HT-29 (cell line): ENCODE measurements around the gene TUBGCP3. TPM values are rescaled to one million over a fixed set of nuclear protein-coding genes. Genes with fewer than 3 reads are reported as not detected.

Source experiments
- DNase-seq: peaks from one replicate; pipeline ENCODE4 v3.0.0-alpha.2; 2015; ENCODE audit warnings: low spot score
- total RNA-seq: library from RNA; depleted of rRNA; stranded (reverse); fragments of >200 nt; shearing (Covaris generic); gene quantifications from 2 replicates; pipeline ENCODE4 v1.2.3, GENCODE V29; 2014

TUBGCP3 gene
- total RNA-seq, 1 experiment from 2014 or later = 42.6 TPM

- no peak for DNase-seq
These were observed 134.6 kb downstream of the TUBGCP3 start for GRCh38 chr13:112453207-112453829.

GRCh38 chr13:112452380-112453206 is 135.4 kb downstream of the TUBGCP3 start:
- DNase-seq = no peak

GRCh38 chr13:112451512-112452379 is 136.2 kb downstream of the TUBGCP3 start:
- no peak for DNase-seq

- no peak for DNase-seq
These were observed 137.1 kb downstream of the TUBGCP3 start for GRCh38 chr13:112450904-112451240.

DNA sequence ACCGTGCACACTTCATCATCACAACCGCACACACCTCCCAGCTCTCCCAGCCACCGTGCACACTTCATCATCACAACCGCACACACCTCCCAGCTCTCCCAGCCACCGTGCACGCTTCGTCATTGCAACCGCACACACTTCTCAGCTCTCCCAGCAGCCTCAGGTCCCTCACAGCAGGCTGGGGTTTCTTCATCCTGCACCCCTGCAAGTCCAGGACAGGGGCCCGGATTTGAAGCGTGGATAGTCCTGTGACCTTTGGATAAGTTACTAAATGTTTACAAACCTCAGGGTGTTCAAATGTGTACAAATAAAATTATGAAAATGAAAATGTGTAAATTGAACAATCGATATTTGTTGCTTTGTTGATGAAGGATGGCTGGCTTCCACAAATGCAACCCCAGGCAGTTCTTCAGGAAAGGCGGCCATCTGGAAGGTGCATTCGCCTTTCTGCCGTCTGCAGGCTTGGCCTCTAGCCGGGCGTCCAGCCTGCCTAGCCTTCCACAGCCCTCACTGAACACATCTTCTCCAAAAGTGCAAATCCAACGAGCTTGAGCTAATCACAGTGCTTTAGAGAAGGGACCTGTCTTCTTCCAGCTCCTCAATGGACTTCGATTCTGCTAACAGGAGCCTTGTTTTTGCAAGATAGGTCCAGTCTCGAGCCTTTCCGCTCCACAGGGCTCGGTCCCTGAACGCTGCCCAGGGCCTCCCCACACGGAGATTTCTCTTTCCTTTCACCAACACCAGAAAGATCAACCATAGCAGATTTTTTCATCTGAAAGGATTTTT is 137.6 kb downstream of the TUBGCP3 start:
- DNase-seq = no peak

- DNase-seq = no peak
These were observed 138.4 kb downstream of the TUBGCP3 start for GRCh38 chr13:112449545-112449930.

DNA sequence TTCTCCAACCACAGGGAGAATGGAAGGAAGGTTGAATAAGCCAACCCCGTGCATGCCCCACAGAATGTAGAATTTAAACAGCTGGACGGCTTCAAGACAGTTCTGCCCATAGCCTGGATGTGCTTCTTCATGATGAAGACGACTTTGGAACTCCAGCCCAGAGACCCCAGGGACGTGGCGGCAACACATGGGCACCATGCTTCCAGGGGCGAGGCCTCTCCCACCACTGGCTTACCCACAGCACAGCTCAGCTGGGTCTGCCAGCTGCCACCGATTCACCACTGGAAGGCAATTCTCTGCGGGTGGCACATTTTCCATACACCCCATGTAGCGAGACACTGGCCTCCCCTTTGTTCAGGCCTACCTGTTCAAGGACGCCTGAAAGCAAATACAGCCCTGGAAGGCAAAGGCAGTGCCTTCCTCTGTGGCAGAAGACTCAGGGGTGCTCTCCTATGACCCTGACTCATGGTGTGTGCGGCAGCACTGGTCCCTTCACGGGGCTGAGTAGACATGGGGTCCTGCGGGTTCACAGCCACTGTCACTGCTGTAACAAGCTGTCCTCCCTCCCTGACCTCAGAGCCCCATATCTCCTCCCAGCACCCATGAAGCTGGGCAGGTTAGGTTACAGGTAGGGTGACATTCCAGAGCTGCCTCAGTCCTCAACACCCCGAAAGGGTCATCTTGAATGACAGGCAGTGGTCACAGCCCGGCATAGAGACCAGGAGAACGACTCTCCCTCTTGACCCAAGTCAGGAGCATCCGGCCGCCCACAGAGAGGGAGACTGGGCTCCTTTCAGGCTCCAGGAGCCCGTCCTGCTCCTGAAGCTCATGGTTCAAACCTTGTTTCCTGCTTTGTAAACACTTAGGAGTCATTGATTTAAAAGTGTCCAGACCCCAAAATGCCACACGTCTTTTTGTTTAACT is 139.1 kb downstream of the TUBGCP3 start:
- no peak for DNase-seq

GRCh38 chr13:112447761-112448603 is 140.0 kb downstream of the TUBGCP3 start:
- no peak for DNase-seq

DNA sequence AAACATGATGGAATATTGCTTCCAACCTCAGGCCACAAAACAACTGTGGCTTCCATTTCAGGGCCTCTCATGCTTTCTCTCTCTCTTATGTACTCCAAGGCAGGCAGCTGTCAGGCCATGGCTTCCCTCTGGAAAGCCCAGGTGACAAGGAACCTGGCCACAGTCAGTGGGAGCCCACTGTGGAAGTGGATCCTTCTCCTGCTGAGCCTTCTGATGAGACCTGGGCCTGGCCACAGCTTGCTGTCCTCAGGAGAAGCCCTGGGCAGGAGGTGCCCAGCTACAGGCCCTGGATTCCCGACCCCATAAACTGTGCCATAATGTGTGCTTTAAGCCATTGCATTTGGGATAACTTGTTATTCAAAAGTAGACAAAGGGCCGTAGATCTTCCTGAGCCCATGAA is 140.6 kb downstream of the TUBGCP3 start:
- no peak for DNase-seq

GRCh38 chr13:112446867-112447266 is 141.1 kb downstream of the TUBGCP3 start:
- DNase-seq = no peak

DNA sequence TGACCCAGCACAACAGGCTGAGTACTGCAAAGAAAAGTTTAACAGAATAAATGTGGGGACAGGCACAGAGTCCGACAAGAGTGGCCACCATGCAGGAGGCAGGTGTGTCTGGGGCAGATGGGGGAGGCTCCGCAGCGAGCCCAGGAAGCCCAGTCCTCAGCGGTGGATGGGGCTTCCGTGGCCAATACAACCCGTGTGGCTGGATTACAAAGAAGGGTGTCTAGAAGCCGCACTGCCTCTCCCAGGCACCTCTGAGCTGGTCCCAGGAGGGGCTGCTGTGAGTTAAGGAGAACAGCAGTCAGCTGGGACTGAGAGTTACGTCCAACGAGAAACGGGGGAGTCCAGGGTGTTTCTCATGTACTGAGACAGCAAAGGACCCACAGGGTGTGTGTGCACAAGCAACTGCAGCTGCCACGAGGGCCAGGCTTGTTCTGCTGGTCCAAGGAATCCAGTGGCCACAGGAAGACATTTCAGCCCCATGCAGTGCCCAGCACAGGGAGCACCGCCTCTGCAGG is 141.5 kb downstream of the TUBGCP3 start:
- no peak for DNase-seq

- no peak for DNase-seq
These were observed 142.3 kb downstream of the TUBGCP3 start for GRCh38 chr13:112445411-112446271.

DNA sequence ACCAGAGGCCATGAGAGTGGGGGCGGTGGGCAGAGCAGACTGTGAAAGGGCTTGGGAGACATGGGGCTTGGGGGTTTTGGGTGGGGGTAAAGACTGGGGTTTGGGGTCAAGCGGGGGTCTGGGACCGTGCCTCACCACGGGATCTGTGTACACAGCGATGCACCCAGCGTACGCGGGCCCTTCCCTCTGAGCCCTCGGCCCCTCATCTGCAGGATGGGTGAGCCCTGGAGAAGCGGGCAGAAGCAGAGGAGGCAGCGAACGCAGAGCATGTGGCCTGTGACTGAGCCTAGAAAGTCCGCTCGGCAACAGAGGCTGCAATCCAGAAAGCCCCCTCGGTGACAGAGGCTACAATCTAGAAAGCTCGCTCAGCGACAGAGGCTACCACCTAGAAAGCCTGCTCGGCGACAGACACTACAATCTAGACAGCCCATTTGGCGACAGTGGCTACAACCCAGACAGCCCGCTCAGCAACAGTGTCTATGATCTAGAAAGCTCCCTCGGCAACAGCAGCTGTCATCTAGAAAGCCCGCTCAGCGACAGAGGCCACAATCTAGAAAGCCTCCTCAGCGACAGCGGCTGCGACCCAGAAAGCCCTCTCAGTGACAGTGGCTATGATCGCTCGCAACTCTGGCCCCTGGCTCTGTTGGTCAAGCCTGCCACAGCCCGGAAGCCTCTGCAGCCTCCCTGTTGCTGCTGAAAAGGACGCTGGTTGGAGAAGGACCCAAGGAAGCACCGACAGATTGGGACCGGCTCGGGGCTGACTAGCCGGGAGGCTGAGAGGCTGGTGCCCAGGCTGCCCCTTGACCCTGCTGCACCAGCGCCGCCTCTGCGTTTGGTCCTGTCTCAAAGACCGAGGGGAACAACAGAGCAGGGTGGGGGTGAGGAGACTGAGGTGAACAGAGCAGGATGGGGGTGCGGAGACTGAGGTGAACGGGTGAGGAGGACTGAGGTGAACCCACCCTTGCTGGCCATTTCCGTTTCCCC is 143.2 kb downstream of the TUBGCP3 start:
- no peak for DNase-seq

GRCh38 chr13:112443995-112444311 is 144.0 kb downstream of the TUBGCP3 start:
- DNase-seq = peak; percentile 89

DNA sequence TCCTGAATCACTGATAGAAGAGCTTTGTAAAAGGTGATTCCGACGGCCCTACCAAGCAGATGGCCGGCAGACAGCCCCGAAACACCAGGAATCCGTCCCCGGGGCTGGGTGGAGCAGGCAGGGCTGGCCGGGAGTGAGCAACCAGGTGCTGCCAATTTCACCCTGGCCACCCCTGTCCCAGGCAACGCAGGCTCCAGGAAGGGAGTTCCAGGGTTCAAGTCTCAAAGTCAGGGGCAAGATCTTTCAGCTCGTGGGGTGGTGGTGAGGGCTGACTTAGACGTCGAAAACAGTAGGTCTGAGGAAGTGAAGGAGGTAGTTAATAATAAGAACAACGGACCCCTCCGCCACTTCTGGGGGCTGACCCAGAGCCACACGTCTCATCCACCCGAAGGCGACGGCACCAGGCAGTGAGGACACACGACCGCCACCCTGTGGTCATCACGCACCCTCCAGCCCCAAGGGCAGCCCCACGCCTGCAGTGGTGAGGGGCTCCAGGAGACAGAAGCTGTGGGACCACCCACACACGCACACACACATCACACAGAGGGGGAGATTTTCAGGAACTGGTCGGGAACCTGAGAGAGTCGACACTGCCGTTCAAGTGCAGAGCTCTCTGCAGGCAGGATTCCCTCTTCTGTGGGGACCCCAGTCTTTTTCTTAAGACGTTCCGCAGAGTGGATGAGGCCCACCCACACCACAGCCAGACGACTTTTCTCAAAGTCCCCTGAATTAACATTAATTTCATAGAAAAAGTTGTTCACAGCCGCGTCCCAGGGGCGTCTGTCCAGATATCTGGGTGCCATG is 144.6 kb downstream of the TUBGCP3 start:
- no peak for DNase-seq

DNA sequence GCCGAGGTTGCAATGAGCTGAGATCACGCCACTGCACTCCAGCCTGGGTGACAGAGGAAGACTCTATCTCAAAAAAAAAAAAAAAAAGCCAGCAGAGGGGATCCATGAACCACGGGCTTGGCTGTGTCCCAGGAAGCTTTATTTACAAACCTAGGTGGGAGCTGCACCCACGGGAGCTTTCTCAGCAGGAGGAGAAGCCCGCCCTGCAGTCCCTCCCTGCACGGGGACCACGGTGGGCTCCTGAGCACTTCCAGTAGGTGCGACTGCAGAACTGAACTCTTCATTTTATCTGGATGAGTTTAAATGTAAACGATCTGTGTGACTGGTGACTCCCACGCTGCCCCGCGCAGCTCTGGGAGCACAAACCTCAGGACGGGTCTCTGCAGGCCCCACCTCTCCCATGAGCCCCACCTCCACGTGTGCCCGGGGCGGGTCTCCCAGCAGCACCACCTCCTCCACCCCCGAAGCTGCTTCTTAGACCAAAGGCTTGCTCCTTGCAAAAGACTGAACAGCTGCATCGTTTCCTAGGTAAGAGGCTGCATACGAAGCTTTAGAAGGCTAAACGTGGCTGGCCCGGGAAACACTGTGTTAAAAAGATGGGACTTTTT is 145.4 kb downstream of the TUBGCP3 start:
- DNase-seq = no peak
